Activated T-helper 17 cell treated with anti-CD3 and anti-CD28 coated beads, Interleukin-2, amount 50 U/mL, for 72 hours (primary cell): Measurements from ENCODE around the gene CLDN24. TPM values are rescaled to one million over a fixed set of nuclear protein-coding genes. Genes with fewer than 3 reads are reported as not detected.

Experiments used
- ATAC-seq: fragments of 150-1000 bp; cut with Tn5 transposase; replicated peaks from 2 replicates; pipeline ENCODE4 v1.10.0; 2021; ENCODE audit warnings: mild to moderate bottlenecking, moderate library complexity
- H3K27ac Mint-ChIP-seq: one replicate; pipeline ENCODE4 v1.8.0; 2022; ENCODE audit warnings: mixed read lengths
- H3K27me3 Mint-ChIP-seq: one replicate; pipeline ENCODE4 v1.8.0; 2022; ENCODE audit warnings: mixed read lengths
- H3K36me3 Mint-ChIP-seq: one replicate; pipeline ENCODE4 v1.8.0; 2022; ENCODE audit warnings: low read depth, mild to moderate bottlenecking, mixed read lengths
- H3K4me1 Mint-ChIP-seq: one replicate; pipeline ENCODE4 v1.8.0; 2022; ENCODE audit warnings: mixed read lengths
- H3K4me3 Mint-ChIP-seq: one replicate; pipeline ENCODE4 v1.8.0; 2022; ENCODE audit warnings: mild to moderate bottlenecking, mixed read lengths
- H3K9me3 Mint-ChIP-seq: one replicate; pipeline ENCODE4 v1.8.0; 2022; ENCODE audit warnings: mixed read lengths
- total RNA-seq, 2 donors: library from RNA; stranded (reverse); gene quantifications; one replicate each; pipeline ENCODE4 v1.2.3, GENCODE V29; 2022

CLDN24 gene
- total RNA-seq, 2 donors from 2014 or later, result not detected

DNA sequence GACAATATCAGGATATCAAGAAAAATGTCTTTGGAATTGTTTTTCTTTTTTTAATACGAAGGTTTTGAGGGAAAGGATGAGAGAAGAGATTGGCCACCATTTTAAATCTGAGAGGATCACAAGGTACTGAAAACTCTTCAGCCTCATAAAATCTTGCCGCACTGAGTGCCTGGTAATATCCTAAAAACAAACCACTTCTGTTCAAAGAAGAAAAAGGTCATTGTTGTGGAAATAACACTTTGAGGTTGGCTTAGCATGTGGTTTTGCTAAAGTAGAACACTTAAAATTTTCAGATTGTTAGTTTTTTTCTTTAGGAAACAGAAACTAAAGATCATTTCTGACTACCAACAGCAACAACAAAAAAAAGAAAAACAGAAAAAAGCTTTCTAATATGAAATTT lies 1.1 kb downstream of the CLDN24 start:
- Mint-ChIP-seq H3K9me3 (no peaks in the 10 kb centered on the region), H3K36me3 (no peaks in the 10 kb centered on the region), H3K27me3 (no peaks in the 10 kb centered on the region), H3K27ac (peak overlapping the region; percentile 52), H3K4me3 (peak overlapping the region; percentile 56), H3K4me1 (peaks cover 12% of the 10 kb centered on the region)
- ATAC-seq, result peak; percentile 72

DNA sequence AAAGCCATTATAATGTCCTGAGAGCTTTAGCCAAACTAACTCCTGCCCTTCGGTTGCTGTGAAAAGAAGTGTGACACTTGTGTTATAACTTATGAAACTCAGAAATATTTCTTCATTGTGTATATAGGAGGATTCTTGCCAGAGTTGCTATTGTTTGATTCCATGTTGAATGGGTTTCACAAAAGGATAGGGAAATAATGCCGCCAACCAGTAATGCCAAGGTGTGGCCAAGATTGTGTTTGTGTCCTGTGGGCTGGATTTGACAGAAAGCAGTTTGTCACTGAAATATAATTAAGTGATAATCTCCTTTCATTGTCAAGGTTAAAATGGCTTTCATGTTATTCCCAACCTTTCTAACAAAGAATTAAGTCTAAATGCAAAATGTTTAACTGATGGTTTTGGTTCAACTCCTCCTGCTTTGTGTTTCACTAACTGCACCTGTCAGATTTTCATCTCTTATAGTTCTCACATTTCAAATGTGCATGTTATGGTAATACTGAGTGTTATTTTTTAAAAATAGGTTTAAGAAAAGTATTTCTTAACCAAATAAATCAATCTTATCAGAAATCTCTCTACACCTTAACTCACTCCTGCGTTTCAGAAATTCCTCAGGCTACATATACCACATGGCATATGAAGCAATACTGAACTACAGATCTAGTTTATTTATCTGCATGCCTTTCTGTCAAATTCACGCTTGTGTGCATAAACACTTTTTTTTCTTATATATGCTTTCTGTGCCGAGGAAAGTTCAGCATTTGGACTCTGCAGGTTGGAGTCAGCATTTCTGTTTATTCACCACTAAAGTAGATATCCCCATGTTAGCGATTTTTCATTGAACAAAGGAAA lies 1.8 kb downstream of the CLDN24 start, which contains the start of gene CLDN22:
Gene CLDN22 (minus strand): TSS at position 66 of the 849 bp plus-strand sequence. CDS start 58 bp downstream, at position 8.
- Mint-ChIP-seq H3K27ac (peak within 1 kb of the TSS; percentile 52), H3K4me3 (peak within 1 kb of the TSS; percentile 56), H3K9me3 (no peaks in the 10 kb centered on the region), H3K36me3 (no peaks in the 10 kb centered on the region), H3K4me1 (peaks cover 12% of the 10 kb centered on the region), H3K27me3 (no peaks in the 10 kb centered on the region)
- no peak for ATAC-seq

DNA sequence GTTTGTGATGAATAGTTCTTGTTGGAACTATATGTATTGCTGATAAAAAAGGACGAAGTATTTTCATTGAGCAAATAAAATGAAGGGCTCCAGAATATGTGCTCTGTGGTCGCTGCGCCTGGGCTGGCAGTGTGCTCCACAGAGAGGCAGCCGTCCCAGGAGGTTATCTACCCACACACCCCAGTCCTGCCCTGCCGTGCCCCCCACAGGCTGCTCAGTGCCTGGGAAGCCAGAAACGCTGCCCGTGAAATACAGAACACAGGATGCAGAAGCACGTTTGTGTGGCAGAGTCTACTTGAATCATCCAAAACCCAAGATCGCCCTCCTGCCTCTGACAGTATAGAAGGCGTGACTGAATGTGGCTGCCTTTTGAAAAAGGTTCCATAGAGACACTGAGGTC lies 3.6 kb downstream of the CLDN24 start:
- Mint-ChIP-seq H3K27ac (no peak overlapping the region), H3K9me3 (no peaks in the 10 kb centered on the region), H3K27me3 (no peaks in the 10 kb centered on the region), H3K36me3 (no peaks in the 10 kb centered on the region), H3K4me1 (peaks cover 16% of the 10 kb centered on the region), H3K4me3 (no peak overlapping the region)
- peak; percentile 45 for ATAC-seq

DNA sequence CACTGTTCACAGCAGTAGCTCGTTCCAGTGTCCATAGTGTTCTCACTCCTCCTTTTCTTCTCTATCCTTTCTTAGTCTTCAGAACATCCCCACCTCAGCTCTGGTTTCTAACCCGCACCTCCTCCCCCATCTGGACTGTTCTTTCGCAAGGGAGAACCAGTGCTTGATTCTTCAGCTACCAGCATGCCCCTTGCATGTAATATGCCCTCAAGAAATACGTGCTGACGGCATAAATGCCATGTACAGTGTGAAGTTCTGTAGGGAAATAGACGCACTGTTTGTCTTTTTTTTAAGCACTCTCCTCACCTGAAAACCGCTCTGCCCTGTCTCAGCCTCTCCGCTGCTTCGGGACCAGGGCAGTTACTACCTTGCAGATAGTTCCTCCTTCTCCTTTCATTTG lies 7.4 kb downstream of the CLDN24 start:
- H3K4me1 Mint-ChIP-seq, result peaks cover 5% of the 10 kb centered on the region
- no peak overlapping the region for H3K4me3 Mint-ChIP-seq
- H3K36me3 Mint-ChIP-seq, result no peaks in the 10 kb centered on the region
- H3K27me3 Mint-ChIP-seq, result no peaks in the 10 kb centered on the region
- ATAC-seq, result no peak
- no peak overlapping the region for H3K27ac Mint-ChIP-seq
- no peaks in the 10 kb centered on the region for H3K9me3 Mint-ChIP-seq

GRCh38 chr4:183314336-183314735 lies 7.9 kb downstream of the CLDN24 start:
- Mint-ChIP-seq H3K27ac (no peak overlapping the region), H3K4me3 (no peak overlapping the region), H3K4me1 (peaks cover 5% of the 10 kb centered on the region), H3K9me3 (no peaks in the 10 kb centered on the region), H3K36me3 (no peaks in the 10 kb centered on the region), H3K27me3 (no peaks in the 10 kb centered on the region)
- no peak for ATAC-seq

DNA sequence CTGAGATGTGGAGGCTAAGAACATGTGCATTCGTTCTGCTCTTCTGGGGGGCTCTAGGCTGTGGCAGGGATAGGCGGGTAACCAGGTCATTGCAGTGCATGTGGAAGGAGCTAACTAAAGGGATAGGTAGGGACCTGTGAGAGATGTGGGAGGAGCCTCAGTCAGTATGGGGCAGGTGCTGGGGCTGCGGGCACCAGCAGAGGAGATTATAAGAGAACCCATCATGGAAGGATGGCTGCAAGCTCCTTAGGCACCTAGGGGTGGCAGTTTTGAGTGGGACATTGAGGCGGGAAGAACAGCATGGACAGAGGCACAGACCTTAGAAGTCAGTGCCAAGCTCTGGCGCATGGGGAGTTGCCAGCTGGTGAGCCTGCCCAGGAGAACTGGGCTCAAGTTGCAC lies 9.4 kb downstream of the CLDN24 start:
- Mint-ChIP-seq H3K36me3 (no peaks in the 10 kb centered on the region), H3K4me1 (peaks cover 5% of the 10 kb centered on the region), H3K27me3 (no peaks in the 10 kb centered on the region), H3K4me3 (no peak overlapping the region), H3K27ac (no peak overlapping the region), H3K9me3 (no peaks in the 10 kb centered on the region)
- no peak for ATAC-seq

DNA sequence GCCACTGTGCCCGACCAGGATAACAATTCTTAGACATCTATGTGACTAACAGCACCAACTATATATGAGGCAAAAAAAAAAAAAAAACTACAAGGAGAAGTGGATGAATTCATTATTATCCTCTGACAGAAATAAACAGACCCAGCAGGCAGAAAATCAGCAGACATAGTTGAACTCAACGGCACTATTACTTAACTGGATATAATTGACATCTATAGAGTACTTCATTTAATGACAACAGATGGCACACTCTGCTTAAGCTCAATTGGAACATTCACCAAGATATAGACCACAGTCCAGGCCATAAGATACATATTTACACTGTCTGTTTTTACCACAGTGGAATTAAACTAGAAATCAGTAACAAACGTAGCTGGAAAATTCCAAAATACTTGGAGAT lies 15.4 kb downstream of the CLDN24 start:
- Mint-ChIP-seq H3K36me3 (no peaks in the 10 kb centered on the region), H3K4me1 (no peaks in the 10 kb centered on the region), H3K9me3 (no peaks in the 10 kb centered on the region), H3K27me3 (no peaks in the 10 kb centered on the region), H3K27ac (no peak overlapping the region), H3K4me3 (no peak overlapping the region)
- ATAC-seq, result no peak

DNA sequence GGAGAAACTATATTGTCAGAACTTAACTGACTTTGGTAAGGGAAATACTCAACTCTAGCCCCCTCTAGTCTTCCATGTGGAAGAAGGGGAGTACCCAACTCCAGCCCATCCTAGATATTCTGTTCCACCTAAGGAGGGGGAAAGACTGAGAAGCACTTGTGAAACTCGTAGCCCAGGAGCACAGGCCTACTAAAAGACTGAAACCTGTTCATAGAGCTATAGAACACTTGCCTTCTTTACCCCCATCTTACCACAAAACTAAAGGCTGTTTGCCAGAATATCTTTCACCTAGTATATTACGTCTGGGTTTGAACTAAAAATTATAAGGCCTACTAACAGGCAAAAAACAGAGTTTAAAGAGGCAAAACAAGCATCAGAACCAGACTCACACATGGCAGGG lies 17.7 kb downstream of the CLDN24 start:
- ATAC-seq, result no peak
- Mint-ChIP-seq H3K4me3 (no peak overlapping the region), H3K4me1 (peaks cover 3% of the 10 kb centered on the region), H3K9me3 (no peaks in the 10 kb centered on the region), H3K27me3 (no peaks in the 10 kb centered on the region), H3K36me3 (no peaks in the 10 kb centered on the region), H3K27ac (no peak overlapping the region)

GRCh38 chr4:183304067-183304466 lies 18.2 kb downstream of the CLDN24 start:
- Mint-ChIP-seq H3K9me3 (no peaks in the 10 kb centered on the region), H3K4me3 (no peak overlapping the region), H3K36me3 (no peaks in the 10 kb centered on the region), H3K27ac (no peak overlapping the region), H3K27me3 (no peaks in the 10 kb centered on the region), H3K4me1 (peaks cover 6% of the 10 kb centered on the region)
- ATAC-seq, result no peak

DNA sequence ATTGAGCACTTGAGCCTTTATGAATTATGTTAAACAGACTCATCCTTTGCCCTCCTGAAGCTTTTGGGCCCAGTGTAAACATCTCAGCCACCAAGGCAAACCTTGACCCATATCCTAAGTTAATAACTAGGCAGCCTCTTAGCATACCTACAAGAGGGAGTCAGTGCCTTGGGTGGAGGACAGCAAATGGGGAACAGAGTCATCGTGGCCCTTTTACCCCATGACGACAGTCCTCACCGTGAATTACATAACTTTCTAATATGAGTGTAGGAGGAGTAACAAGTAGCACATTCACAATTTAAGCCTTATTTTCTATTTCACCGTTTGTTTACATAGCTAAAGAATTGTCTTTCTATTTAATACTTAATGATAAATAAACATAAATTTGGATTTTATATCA lies 18.9 kb downstream of the CLDN24 start:
- ATAC-seq, result no peak
- no peaks in the 10 kb centered on the region for H3K36me3 Mint-ChIP-seq
- H3K4me1 Mint-ChIP-seq, result peaks cover 6% of the 10 kb centered on the region
- no peaks in the 10 kb centered on the region for H3K27me3 Mint-ChIP-seq
- no peak overlapping the region for H3K4me3 Mint-ChIP-seq
- H3K27ac Mint-ChIP-seq, result no peak overlapping the region
- no peaks in the 10 kb centered on the region for H3K9me3 Mint-ChIP-seq

GRCh38 chr4:183300655-183301054 lies 21.6 kb downstream of the CLDN24 start:
- Mint-ChIP-seq H3K27ac (no peak overlapping the region), H3K9me3 (no peaks in the 10 kb centered on the region), H3K4me1 (peaks cover 6% of the 10 kb centered on the region), H3K27me3 (no peaks in the 10 kb centered on the region), H3K36me3 (no peaks in the 10 kb centered on the region), H3K4me3 (no peak overlapping the region)
- ATAC-seq, result peak; percentile 45

DNA sequence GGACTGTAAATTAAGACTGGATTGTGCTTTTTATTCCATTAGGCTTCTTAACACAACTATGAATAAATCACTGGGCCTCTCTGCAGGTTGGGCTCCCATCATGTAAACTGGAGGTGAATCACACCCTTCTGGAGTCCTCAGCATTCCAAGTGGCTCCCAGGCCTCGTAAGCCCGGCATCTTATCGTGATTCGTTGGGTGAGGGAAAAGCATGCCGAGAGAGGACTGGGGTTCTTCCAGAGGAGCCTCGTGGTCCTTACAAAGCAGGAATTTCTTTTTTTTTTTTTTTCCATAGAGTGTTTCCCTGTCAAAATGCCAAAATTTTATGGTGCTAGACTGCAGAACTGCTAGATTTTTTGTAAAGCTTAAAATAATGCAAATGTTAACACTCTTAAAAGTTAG lies 22.2 kb downstream of the CLDN24 start:
- no peaks in the 10 kb centered on the region for H3K9me3 Mint-ChIP-seq
- no peak overlapping the region for H3K4me3 Mint-ChIP-seq
- no peaks in the 10 kb centered on the region for H3K36me3 Mint-ChIP-seq
- H3K27me3 Mint-ChIP-seq, result no peaks in the 10 kb centered on the region
- H3K4me1 Mint-ChIP-seq, result peaks cover 6% of the 10 kb centered on the region
- H3K27ac Mint-ChIP-seq, result no peak overlapping the region
- ATAC-seq, result no peak

- Mint-ChIP-seq H3K4me3 (no peak overlapping the region), H3K27ac (no peak overlapping the region), H3K36me3 (no peaks in the 10 kb centered on the region), H3K9me3 (no peaks in the 10 kb centered on the region), H3K4me1 (peaks cover 6% of the 10 kb centered on the region), H3K27me3 (no peaks in the 10 kb centered on the region)
- ATAC-seq, result no peak
Measured at GRCh38 chr4:183299464-183299863, 22.8 kb downstream of the CLDN24 start.

DNA sequence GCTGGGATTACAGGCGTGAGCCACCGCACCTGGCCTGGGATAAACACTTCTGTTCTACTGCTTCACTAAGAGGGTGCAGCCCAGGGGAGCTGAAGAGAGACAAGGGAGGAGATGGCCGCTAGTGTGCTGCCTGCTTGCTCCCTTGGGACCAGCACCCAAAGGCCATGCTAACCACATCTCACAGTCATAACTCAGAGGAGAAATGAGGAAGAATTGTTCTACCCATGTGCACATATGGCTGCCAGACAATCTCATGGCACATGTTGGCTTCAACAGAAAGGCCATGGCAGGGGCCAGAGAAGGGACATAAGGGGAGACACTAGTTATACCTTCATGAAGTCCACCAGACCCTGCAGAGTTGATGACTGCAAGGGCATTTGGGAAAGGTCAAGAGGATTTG lies 24.6 kb downstream of the CLDN24 start:
- no peaks in the 10 kb centered on the region for H3K9me3 Mint-ChIP-seq

DNA sequence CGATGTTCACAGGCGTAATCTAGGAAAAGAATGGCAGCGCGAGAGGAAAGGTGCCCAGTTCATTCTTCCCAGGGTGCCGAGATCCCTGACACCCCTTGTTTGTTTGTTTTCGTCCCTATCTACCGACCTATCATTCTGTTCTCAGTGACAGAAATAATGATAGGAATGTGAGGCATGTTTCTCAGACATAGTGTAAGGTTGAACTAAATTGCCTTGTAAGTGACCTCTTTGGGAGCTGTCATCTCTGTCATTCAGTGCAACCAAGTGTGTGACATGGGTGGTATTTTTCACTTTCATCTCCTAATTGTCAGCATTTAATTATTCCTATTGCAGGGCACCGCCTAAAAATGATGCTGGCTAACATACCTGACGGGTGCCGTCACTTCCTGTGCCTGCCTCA lies 26.5 kb downstream of the CLDN24 start:
- H3K27ac Mint-ChIP-seq, result no peak overlapping the region
- H3K4me1 Mint-ChIP-seq, result peaks cover 6% of the 10 kb centered on the region

More for the DNA sequence above, 24.6 kb downstream of the CLDN24 start:
- Mint-ChIP-seq H3K4me1 (peaks cover 6% of the 10 kb centered on the region), H3K27ac (no peak overlapping the region), H3K36me3 (no peaks in the 10 kb centered on the region), H3K27me3 (no peaks in the 10 kb centered on the region), H3K4me3 (no peak overlapping the region)
- peak; percentile 26 for ATAC-seq

More for the DNA sequence above, 26.5 kb downstream of the CLDN24 start:
- no peaks in the 10 kb centered on the region for H3K36me3 Mint-ChIP-seq
- no peak overlapping the region for H3K4me3 Mint-ChIP-seq
- H3K27me3 Mint-ChIP-seq, result no peaks in the 10 kb centered on the region
- no peaks in the 10 kb centered on the region for H3K9me3 Mint-ChIP-seq
- ATAC-seq, result no peak
